GM12878 (cell line): ENCODE measurements around the gene NUMB. TPM values are rescaled to one million over a fixed set of nuclear protein-coding genes. Genes with fewer than 3 reads are reported as not detected.

Source experiments
- ATAC-seq: fragments of 200-7000 bp; cut with Tn5 transposase; 3 replicates; pipeline ENCODE4 v1.9.1; 2020; ENCODE audit warnings: mild to moderate bottlenecking, moderate library complexity
- BruUV-seq: library from RNA; stranded (reverse); fragments of 400-500 nt; replicated peaks from 2 replicates; lab custom pipeline; 2021; lab: Mats Ljungman, UMichigan
- CTCF ChIA-PET: fragments of 300-600 bp; sonication (Branson Sonifier 250); formaldehyde crosslinking; extraction: SDS; loops from one replicate; lab custom pipeline; 2021; ENCODE audit warnings: inconsistent platforms; lab: Yijun Ruan, JAX
- POLR2A ChIA-PET: fragments of 350-600 bp; formaldehyde crosslinking; extraction: SDS; loops from one replicate; lab custom pipeline; 2021; ENCODE audit warnings: inconsistent platforms; lab: Charles Lee
- RAD21 ChIA-PET: fragments of 300-600 bp; sonication (Branson Sonifier 250); formaldehyde crosslinking; loops from one replicate; lab custom pipeline; 2023; ENCODE audit warnings: antibody characterized with exemption; ENCODE audit not compliant: unreplicated experiment; lab: Charles Lee
- SMC1A ChIA-PET: fragments of 300-600 bp; sonication (Branson Sonifier 250); formaldehyde crosslinking; loops from one replicate; lab custom pipeline; 2023; ENCODE audit not compliant: unreplicated experiment, uncharacterized antibody; lab: Charles Lee
- DNase-seq: peaks from one replicate; pipeline ENCODE4 v3.0.0-alpha.2; 2011; ENCODE audit warnings: low read depth, low spot score
- FAIRE-seq: peaks from 3 replicates; lab custom pipeline; 2011; peaks lifted over from hg19 to GRCh38; lab: Jason Lieb, UNC
- H2AFZ ChIP-seq: 2 replicates; pipeline ENCODE4 v1.6.0; 2011; ENCODE audit warnings: low read depth, low read length, control low read depth; ENCODE audit not compliant: control insufficient read depth
- H3K27ac ChIP-seq: 2 replicates; pipeline ENCODE4 v1.5.1; 2011; ENCODE audit warnings: control low read depth; ENCODE audit not compliant: control insufficient read depth, insufficient read depth
- H3K27me3 ChIP-seq, 2 experiments: replicated peaks in 1 of 2; 2 replicates each; pipeline versions ENCODE4 v1.6.0 to v1.6.1; 2011; ENCODE audit warnings: low read length in 1 of 2; ENCODE audit not compliant: control insufficient read depth in 2 of 2, insufficient read depth in 2 of 2
- H3K36me3 ChIP-seq, 2 experiments: 2 replicates each; pipeline ENCODE4 v1.5.1; 2011; ENCODE audit warnings: low read length in 1 of 2; ENCODE audit not compliant: control insufficient read depth in 2 of 2, insufficient read depth in 2 of 2
- H3K4me1 ChIP-seq: 2 replicates; pipeline ENCODE4 v1.6.1; 2011; ENCODE audit warnings: mild to moderate bottlenecking, low read length, moderate library complexity, mixed read lengths; ENCODE audit not compliant: control insufficient read depth, insufficient read depth
- H3K4me2 ChIP-seq: 2 replicates; pipeline ENCODE4 v1.6.0; 2011; ENCODE audit warnings: control low read depth; ENCODE audit not compliant: control insufficient read depth, insufficient read depth
- H3K4me3 ChIP-seq: fragments of 200-600 bp; sonication (generic); 2 replicates; pipeline ENCODE4 v1.5.1; 2016
- H3K79me2 ChIP-seq: 2 replicates; pipeline ENCODE4 v1.6.0; 2011; ENCODE audit warnings: low read length; ENCODE audit not compliant: control insufficient read depth, insufficient read depth
- H3K9ac ChIP-seq: 2 replicates; pipeline ENCODE4 v1.8.0; 2011; ENCODE audit warnings: low read length, control low read depth, mixed read lengths; ENCODE audit not compliant: control insufficient read depth, insufficient read depth
- H3K9me3 ChIP-seq: replicated peaks from 3 replicates; pipeline ENCODE4 v1.5.1; 2011; ENCODE audit warnings: mild to moderate bottlenecking, low read length; ENCODE audit not compliant: control insufficient read depth, insufficient read depth
- H4K20me1 ChIP-seq: 2 replicates; pipeline ENCODE4 v1.6.0; 2011; ENCODE audit not compliant: control insufficient read depth, insufficient read depth
- IKZF1 ChIP-seq: fragments of 450-650 bp; conservative IDR thresholded peaks from 2 replicates; pipeline ENCODE4 v1.6.1; 2017; ENCODE audit warnings: antibody characterized with exemption, mild to moderate bottlenecking
- IKZF2 ChIP-seq, 2 experiments: fragments of 450-650 bp; IDR thresholded peaks; 2 replicates each; pipeline ENCODE4 v1.6.1; 2017; ENCODE audit warnings: mild to moderate bottlenecking in 2 of 2, moderate library complexity in 2 of 2
- IRF4 ChIP-seq: IDR thresholded peaks from 2 replicates; pipeline ENCODE4 v1.6.1; 2011; ENCODE audit warnings: low read depth, low read length
- MEF2A ChIP-seq: IDR thresholded peaks from 2 replicates; pipeline ENCODE4 v1.6.1; 2011; ENCODE audit warnings: low read depth, mild to moderate bottlenecking, low read length, moderate library complexity; ENCODE audit not compliant: insufficient read depth
- MTA2 ChIP-seq: fragments of 450-650 bp; IDR thresholded peaks from 2 replicates; pipeline ENCODE4 v1.6.1; 2016; ENCODE audit warnings: low read depth, mild to moderate bottlenecking, moderate library complexity
- NR2C1 ChIP-seq: fragments of 450-650 bp; IDR thresholded peaks from 2 replicates; pipeline ENCODE4 v1.6.1; 2017; ENCODE audit warnings: antibody characterized with exemption, mild to moderate bottlenecking, moderate library complexity
- PML ChIP-seq: IDR thresholded peaks from 2 replicates; pipeline ENCODE4 v1.6.1; 2012; ENCODE audit warnings: low read length, inconsistent platforms
- SMARCA5 ChIP-seq: fragments of 450-650 bp; IDR thresholded peaks from 2 replicates; pipeline ENCODE4 v1.6.1; 2017; ENCODE audit warnings: mild to moderate bottlenecking
- ZNF622 ChIP-seq: fragments of 450-650 bp; IDR thresholded peaks from 2 replicates; pipeline ENCODE4 v1.6.1; 2017; ENCODE audit warnings: mild to moderate bottlenecking, inconsistent platforms
- ZZZ3 ChIP-seq: IDR thresholded peaks from 2 replicates; pipeline ENCODE4 v1.6.1; 2011; ENCODE audit warnings: low read depth; ENCODE audit not compliant: control insufficient read depth, insufficient read length
- WGBS: methylation state at CpG from one replicate; pipeline ENCODE4 v1.1.6; 2016; ENCODE audit warnings: low lambda C conversion rate; ENCODE audit not compliant: insufficient replicate concordance, insufficient coverage; ENCODE audit errors: missing lambda C conversion rate; 5-methylcytosine and 5-hydroxymethylcytosine counted together
- in situ Hi-C: fragments of 300-500 bp; cut with MboI; formaldehyde crosslinking; loops from 9 replicates; pipeline ENCODE4 v1.14.3; 2018; ENCODE audit warnings: mixed read lengths
- intact Hi-C: fragments of 100-400 bp; cut with micrococcal nuclease; formaldehyde crosslinking; loops from one replicate; pipeline ENCODE4 v1.14.2; 2022; ENCODE audit not compliant: unreplicated experiment
- polyA plus RNA-seq, 11 experiments: library from polyadenylated mRNA; depleted of rRNA in 4 of 11; unstranded in 6 of 11; stranded (reverse) in 5 of 11; fragments of >200 nt; fragmentation: Nextera tagmentation in 4 of 11; fragmentation: Illumina TruSeq in 1 of 11; extraction: Ambion mirVana in 4 of 11; extraction: Trizol in 1 of 11; gene quantifications; 1 replicate in 1 of 11; 2 replicates in 10 of 11; pipeline versions ENCODE4 v1.2.1 to v1.2.3, GENCODE V29; 2011 to 2016; ENCODE audit warnings: inconsistent platforms in 2 of 11, missing spikeins in 2 of 11, low read depth in 1 of 11
- total RNA-seq, 4 experiments: library from RNA; depleted of rRNA in 3 of 4; stranded (reverse); fragments of >200 nt in 3 of 4; fragmentation: Illumina TruSeq in 1 of 4; extraction: Trizol in 1 of 4; gene quantifications; 2 replicates each; pipeline versions ENCODE4 v1.2.1 to v1.2.3, GENCODE V29; 2013 to 2021
- TF ChIP-seq, protein P1 (sequence below): fragments of 150-350 bp; IDR thresholded peaks from 2 replicates; pipeline ENCODE4 v1.6.1; 2014; ENCODE audit warnings: mild to moderate bottlenecking, low read depth, low read length

The NUMB gene
- total and polyA plus RNA-seq, 10 of the 15 experiments (the other 5 are each of a cell fraction or from before 2014, with no cell fraction given), result 22.0 to 147 (median 48.9) TPM

DNA sequence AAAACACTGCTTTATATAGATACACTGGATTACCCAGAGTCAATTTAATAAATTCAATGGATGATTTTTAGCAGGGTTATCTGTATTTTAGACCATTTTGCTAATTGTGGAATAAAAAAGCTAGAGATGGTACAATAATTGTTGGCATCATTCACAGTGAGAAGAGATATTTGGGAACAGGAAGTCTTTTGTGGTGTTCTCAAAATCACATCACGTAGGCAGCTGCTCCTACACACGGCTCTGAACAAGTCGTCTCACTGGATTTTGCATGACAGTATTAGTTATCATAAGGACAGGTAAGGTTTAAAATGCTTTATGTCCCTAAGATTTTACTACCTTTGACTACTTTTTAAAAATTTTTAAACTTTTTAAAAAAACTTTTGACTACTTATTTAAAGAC, 169.0 kb downstream of the NUMB start:
- no peak overlapping the region for H3K9ac ChIP-seq
- ATAC-seq, result peak; percentile 36
- SMC1A ChIA-PET, result interaction anchor here (0.6 to 5.9 kb wide), 26 partner anchors 10 to 281 kb away, joined by 3 to 42 read pairs (median 4); partner anchors contain the start of genes ACOT2, PAPLN and ZFYVE1
- peak overlapping the region; percentile 55; the same call in 1 of the 2 replicates for H3K27ac ChIP-seq
- H3K36me3 ChIP-seq, result no peaks in the 10 kb centered on the region; a peak in 1 of 4 replicates
- H2AFZ ChIP-seq, result no peak overlapping the region
- peak; percentile 13; the same call in 1 of the 2 replicates for TF ChIP-seq MTA2
- peak in 1 of 2 experiments; percentile 43; a peak in 2 of 4 replicates for TF ChIP-seq IKZF2 (IDR thresholded peaks at IDR 0.05)
- TF ChIP-seq MEF2A, result no peak
- TF ChIP-seq IKZF1, result peak; percentile 29; the same call in 1 of the 2 replicates
- TF ChIP-seq, all 136 proteins: peak for 3
- ChIA-PET CTCF (interaction anchor here (0.9 to 3.8 kb wide), 11 partner anchors 11 to 189 kb away, joined by 3 to 17 read pairs (median 4); no protein-coding TSS in a partner anchor), POLR2A (interaction anchor here (0.9 to 2.7 kb wide), 7 partner anchors 15 to 182 kb away, joined by 3 to 18 read pairs (median 6); partner anchors contain the start of gene NUMB), RAD21 (interaction anchor here (0.9 to 12.0 kb wide), 14 partner anchors 15 to 201 kb away, joined by 3 to 591 read pairs (median 5); partner anchors contain the start of genes NUMB and RIOX1)
- Histone ChIP-seq H3K79me2 (no peaks in the 10 kb centered on the region), H4K20me1 (no peaks in the 10 kb centered on the region), H3K4me1 (peaks cover 35% of the 10 kb centered on the region), H3K4me3 (peak overlapping the region; percentile 20; the same call in 1 of the 2 replicates), H3K4me2 (peak overlapping the region; percentile 80; the same call in 1 of the 2 replicates), H3K27me3 (no peaks in the 10 kb centered on the region), H3K9me3 (no peaks in the 10 kb centered on the region)
- intact Hi-C loops, result no loop called here
- no TSS peak for BruUV-seq
- in situ Hi-C loops, result no loop called here
- no peak for DNase-seq
- 42% methylated on average over 3 of the region's 3 CpGs for WGBS
- FAIRE-seq, result no peak

DNA sequence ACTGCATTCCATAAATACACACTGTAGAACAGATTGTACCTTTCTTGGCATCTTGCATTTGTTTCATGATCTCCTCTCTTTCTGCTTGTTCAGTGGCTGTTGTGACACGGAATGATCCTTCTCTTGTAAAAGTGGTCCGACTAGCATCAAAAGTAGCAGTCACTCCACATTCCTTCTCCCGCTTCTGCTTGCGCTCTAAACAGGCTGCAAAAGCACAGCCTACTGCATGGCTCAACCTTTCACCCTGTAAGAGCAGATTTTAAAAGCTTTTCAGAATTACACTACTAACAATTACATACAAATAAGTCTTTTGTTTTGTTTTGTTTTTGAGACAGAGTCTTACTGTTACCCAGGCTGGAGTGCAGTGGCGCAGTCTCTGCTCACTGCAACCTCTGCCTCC, 171.3 kb downstream of the NUMB start:
- Histone ChIP-seq H4K20me1 (no peaks in the 10 kb centered on the region), H3K27me3 (no peaks in the 10 kb centered on the region), H3K4me1 (peaks cover 29% of the 10 kb centered on the region), H3K27ac (no peak overlapping the region), H2AFZ (no peak overlapping the region), H3K9me3 (no peaks in the 10 kb centered on the region), H3K4me2 (no peak overlapping the region), H3K9ac (no peak overlapping the region), H3K79me2 (no peaks in the 10 kb centered on the region), H3K4me3 (no peak overlapping the region), H3K36me3 (peaks cover 6 to 7% of the 10 kb centered on the region in 2 experiments)
- CTCF ChIA-PET, result interaction anchor here (1.3 to 3.8 kb wide), 5 partner anchors 43 to 185 kb away, joined by 3 to 17 read pairs (median 4); no protein-coding TSS in a partner anchor
- TF ChIP-seq NR2C1 (no peak), ZZZ3 (no peak), MTA2 (no peak), ZNF622 (no peak), PML (no peak), SMARCA5 (no peak), IRF4 (no peak)
- TF ChIP-seq, protein P1, sequence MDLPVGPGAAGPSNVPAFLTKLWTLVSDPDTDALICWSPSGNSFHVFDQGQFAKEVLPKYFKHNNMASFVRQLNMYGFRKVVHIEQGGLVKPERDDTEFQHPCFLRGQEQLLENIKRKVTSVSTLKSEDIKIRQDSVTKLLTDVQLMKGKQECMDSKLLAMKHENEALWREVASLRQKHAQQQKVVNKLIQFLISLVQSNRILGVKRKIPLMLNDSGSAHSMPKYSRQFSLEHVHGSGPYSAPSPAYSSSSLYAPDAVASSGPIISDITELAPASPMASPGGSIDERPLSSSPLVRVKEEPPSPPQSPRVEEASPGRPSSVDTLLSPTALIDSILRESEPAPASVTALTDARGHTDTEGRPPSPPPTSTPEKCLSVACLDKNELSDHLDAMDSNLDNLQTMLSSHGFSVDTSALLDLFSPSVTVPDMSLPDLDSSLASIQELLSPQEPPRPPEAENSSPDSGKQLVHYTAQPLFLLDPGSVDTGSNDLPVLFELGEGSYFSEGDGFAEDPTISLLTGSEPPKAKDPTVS, result no peak
- WGBS, result 95% methylated on average over 5 of the region's 5 CpGs
- intact Hi-C loops (no loop called here), in situ Hi-C loops (no loop called here)
- DNase-seq, result no peak
- no peak for FAIRE-seq
- SMC1A ChIA-PET, result interaction anchor here (1.2 to 5.9 kb wide), 8 partner anchors 8 to 185 kb away, joined by 3 to 42 read pairs (median 7); no protein-coding TSS in a partner anchor
- POLR2A ChIA-PET, result interaction anchor here (1.1 to 2.6 kb wide), 3 partner anchors 9 to 48 kb away, joined by 3 to 11 read pairs (median 4); no protein-coding TSS in a partner anchor
- RAD21 ChIA-PET, result interaction anchor here (0.6 to 12.0 kb wide), 5 partner anchors 16 to 238 kb away, joined by 4 to 591 read pairs (median 13); partner anchors contain the start of gene NUMB
- no peak for ATAC-seq
- BruUV-seq, result no TSS peak
